ENCODE results near the gene OCIAD2.

Gene OCIAD2

GRCh38 chr4:48862038-48862437 is 44.5 kb downstream of the OCIAD2 start:
- no peak overlapping the region for H3K23ac ChIP-seq (ENCODE audit: low read length)
- H3K27ac ChIP-seq (ENCODE audit: low read depth, low read length) = no peak overlapping the region
- H3K56ac ChIP-seq (ENCODE audit: low read length) = no peak overlapping the region
- H3K4me2 ChIP-seq (ENCODE audit: low read length) = no peak overlapping the region
- no peak overlapping the region for H2BK15ac ChIP-seq (replicated peaks; ENCODE audit: low read depth)
- H3K4ac ChIP-seq (ENCODE audit: low read depth, low read length) = no peak overlapping the region
- H2BK5ac ChIP-seq (ENCODE audit: low read length) = no peak overlapping the region
- DNase-seq = no peak
- H3K27me3 ChIP-seq (ENCODE audit: insufficient read depth, low read length, poor library complexity) = no peaks in the 10 kb centered on the region
- H2BK120ac ChIP-seq (ENCODE audit: low read depth, low read length) = no peak overlapping the region
- no CpG with 5 or more reads among the region's 3 CpGs for WGBS (ENCODE audit: extremely low coverage, insufficient coverage, low lambda C conversion rate)
- H3K4me3 ChIP-seq (ENCODE audit: low read length) = no peak overlapping the region
- H4K8ac ChIP-seq (ENCODE audit: low read depth, low read length) = no peak overlapping the region
- H3K79me2 ChIP-seq (ENCODE audit: control insufficient read depth, insufficient read depth, low read length) = no peaks in the 10 kb centered on the region
- no peaks in the 10 kb centered on the region for H3K36me3 ChIP-seq (ENCODE audit: control insufficient read depth, insufficient read depth, low read length)
- H3K9ac ChIP-seq (ENCODE audit: low read length) = no peak overlapping the region
- no peak overlapping the region for H4K5ac ChIP-seq (ENCODE audit: low read length)
- no peaks in the 10 kb centered on the region for H3K4me1 ChIP-seq (ENCODE audit: control insufficient read depth, low read depth, low read length)
- no peaks in the 10 kb centered on the region for H3K79me1 ChIP-seq (ENCODE audit: low read length)
- no peak overlapping the region for H3K18ac ChIP-seq (ENCODE audit: low read length)
- no peak overlapping the region for H2AK5ac ChIP-seq (ENCODE audit: low read length)

- Histone ChIP-seq H3K56ac (ENCODE audit: low read length) (no peak overlapping the region), H3K18ac (ENCODE audit: low read length) (no peak overlapping the region), H3K23ac (ENCODE audit: low read length) (no peak overlapping the region), H3K27ac (ENCODE audit: low read depth, low read length) (no peak overlapping the region), H3K79me2 (ENCODE audit: control insufficient read depth, insufficient read depth, low read length) (no peaks in the 10 kb centered on the region), H3K4ac (ENCODE audit: low read depth, low read length) (no peak overlapping the region), H3K4me2 (ENCODE audit: low read length) (no peak overlapping the region), H3K27me3 (ENCODE audit: insufficient read depth, low read length, poor library complexity) (no peaks in the 10 kb centered on the region), H3K79me1 (ENCODE audit: low read length) (no peaks in the 10 kb centered on the region), H4K8ac (ENCODE audit: low read depth, low read length) (no peak overlapping the region), H2BK120ac (ENCODE audit: low read depth, low read length) (no peak overlapping the region), H3K4me3 (ENCODE audit: low read length) (no peak overlapping the region), H3K4me1 (ENCODE audit: control insufficient read depth, low read depth, low read length) (no peaks in the 10 kb centered on the region), H2BK5ac (ENCODE audit: low read length) (no peak overlapping the region), H3K9ac (ENCODE audit: low read length) (no peak overlapping the region), H3K36me3 (ENCODE audit: control insufficient read depth, insufficient read depth, low read length) (peaks cover 1% of the 10 kb centered on the region), H2AK5ac (ENCODE audit: low read length) (no peak overlapping the region), H2BK15ac (replicated peaks; ENCODE audit: low read depth) (no peak overlapping the region), H4K5ac (ENCODE audit: low read length) (no peak overlapping the region)
- no CpG with 5 or more reads among the region's 7 CpGs for WGBS (ENCODE audit: extremely low coverage, insufficient coverage, low lambda C conversion rate)
- no peak for DNase-seq
Observed at GRCh38 chr4:48858130-48858529, 48.4 kb downstream of the OCIAD2 start.

DNA sequence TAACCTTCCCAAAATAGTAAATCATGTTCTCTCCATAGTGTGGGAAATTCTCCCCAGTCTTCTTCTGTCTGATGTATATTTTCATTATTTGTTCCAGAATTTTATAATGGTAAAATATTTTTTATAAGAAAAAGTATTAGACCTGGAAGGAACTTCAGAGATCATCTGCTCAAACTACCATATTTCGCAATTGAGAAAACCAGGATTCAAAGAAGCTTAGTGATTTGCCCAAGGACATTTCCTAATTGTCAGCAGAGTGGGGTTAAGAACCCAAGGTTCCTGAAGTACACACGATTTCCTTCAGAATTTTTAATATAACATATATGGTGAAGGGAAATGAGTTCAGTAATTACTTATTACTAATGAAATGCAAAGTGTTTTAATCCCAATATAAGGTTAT is 51.6 kb downstream of the OCIAD2 start:
- no peak overlapping the region for H4K5ac ChIP-seq (ENCODE audit: low read length)
- H3K4ac ChIP-seq (ENCODE audit: low read depth, low read length) = no peak overlapping the region
- no peaks in the 10 kb centered on the region for H3K4me1 ChIP-seq (ENCODE audit: control insufficient read depth, low read depth, low read length)
- H3K27ac ChIP-seq (ENCODE audit: low read depth, low read length) = no peak overlapping the region
- H3K56ac ChIP-seq (ENCODE audit: low read length) = no peak overlapping the region
- no CpG with 5 or more reads among the region's 2 CpGs for WGBS (ENCODE audit: extremely low coverage, insufficient coverage, low lambda C conversion rate)
- no peaks in the 10 kb centered on the region for H3K79me2 ChIP-seq (ENCODE audit: control insufficient read depth, insufficient read depth, low read length)
- H3K4me2 ChIP-seq (ENCODE audit: low read length) = no peak overlapping the region
- no peak overlapping the region for H3K4me3 ChIP-seq (ENCODE audit: low read length)
- no peaks in the 10 kb centered on the region for H3K27me3 ChIP-seq (ENCODE audit: insufficient read depth, low read length, poor library complexity)
- no peak overlapping the region for H2BK15ac ChIP-seq (replicated peaks; ENCODE audit: low read depth)
- H3K79me1 ChIP-seq (ENCODE audit: low read length) = no peaks in the 10 kb centered on the region
- no peak overlapping the region for H2BK120ac ChIP-seq (ENCODE audit: low read depth, low read length)
- no peak for DNase-seq
- peaks cover 1% of the 10 kb centered on the region for H3K36me3 ChIP-seq (ENCODE audit: control insufficient read depth, insufficient read depth, low read length)
- no peak overlapping the region for H4K8ac ChIP-seq (ENCODE audit: low read depth, low read length)
- no peak overlapping the region for H3K18ac ChIP-seq (ENCODE audit: low read length)
- no peak overlapping the region for H2BK5ac ChIP-seq (ENCODE audit: low read length)
- no peak overlapping the region for H2AK5ac ChIP-seq (ENCODE audit: low read length)
- H3K23ac ChIP-seq (ENCODE audit: low read length) = no peak overlapping the region
- H3K9ac ChIP-seq (ENCODE audit: low read length) = no peak overlapping the region

DNA sequence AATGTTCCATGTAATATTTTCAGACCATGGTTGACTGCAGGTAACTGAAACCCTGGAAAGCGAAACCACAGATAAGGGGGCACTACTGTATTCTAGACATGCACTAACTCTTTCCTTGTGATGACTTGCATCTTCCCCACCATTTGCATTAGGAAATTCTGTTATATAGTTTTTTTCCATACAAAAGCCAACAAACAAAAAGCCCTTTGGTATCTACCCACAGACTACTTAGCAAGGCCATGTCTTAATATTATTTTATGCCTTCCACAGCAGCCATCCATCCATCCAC is 52.2 kb downstream of the OCIAD2 start:
- H3K27ac ChIP-seq (ENCODE audit: low read depth, low read length) = no peak overlapping the region
- WGBS (ENCODE audit: extremely low coverage, insufficient coverage, low lambda C conversion rate) = no CpG with 5 or more reads among the region's 1 CpG
- H2AK5ac ChIP-seq (ENCODE audit: low read length) = no peak overlapping the region
- no peak overlapping the region for H3K18ac ChIP-seq (ENCODE audit: low read length)
- H2BK120ac ChIP-seq (ENCODE audit: low read depth, low read length) = no peak overlapping the region
- H3K4ac ChIP-seq (ENCODE audit: low read depth, low read length) = no peak overlapping the region
- no peak overlapping the region for H3K23ac ChIP-seq (ENCODE audit: low read length)
- no peak overlapping the region for H3K9ac ChIP-seq (ENCODE audit: low read length)
- no peak overlapping the region for H2BK15ac ChIP-seq (replicated peaks; ENCODE audit: low read depth)
- no peaks in the 10 kb centered on the region for H3K27me3 ChIP-seq (ENCODE audit: insufficient read depth, low read length, poor library complexity)
- no peak for DNase-seq
- no peak overlapping the region for H3K56ac ChIP-seq (ENCODE audit: low read length)
- peaks cover 1% of the 10 kb centered on the region for H3K36me3 ChIP-seq (ENCODE audit: control insufficient read depth, insufficient read depth, low read length)
- H4K8ac ChIP-seq (ENCODE audit: low read depth, low read length) = no peak overlapping the region
- no peaks in the 10 kb centered on the region for H3K79me1 ChIP-seq (ENCODE audit: low read length)
- no peaks in the 10 kb centered on the region for H3K4me1 ChIP-seq (ENCODE audit: control insufficient read depth, low read depth, low read length)
- H3K4me2 ChIP-seq (ENCODE audit: low read length) = no peak overlapping the region
- H3K79me2 ChIP-seq (ENCODE audit: control insufficient read depth, insufficient read depth, low read length) = no peaks in the 10 kb centered on the region
- H4K5ac ChIP-seq (ENCODE audit: low read length) = no peak overlapping the region
- no peak overlapping the region for H3K4me3 ChIP-seq (ENCODE audit: low read length)
- H2BK5ac ChIP-seq (ENCODE audit: low read length) = no peak overlapping the region

DNA sequence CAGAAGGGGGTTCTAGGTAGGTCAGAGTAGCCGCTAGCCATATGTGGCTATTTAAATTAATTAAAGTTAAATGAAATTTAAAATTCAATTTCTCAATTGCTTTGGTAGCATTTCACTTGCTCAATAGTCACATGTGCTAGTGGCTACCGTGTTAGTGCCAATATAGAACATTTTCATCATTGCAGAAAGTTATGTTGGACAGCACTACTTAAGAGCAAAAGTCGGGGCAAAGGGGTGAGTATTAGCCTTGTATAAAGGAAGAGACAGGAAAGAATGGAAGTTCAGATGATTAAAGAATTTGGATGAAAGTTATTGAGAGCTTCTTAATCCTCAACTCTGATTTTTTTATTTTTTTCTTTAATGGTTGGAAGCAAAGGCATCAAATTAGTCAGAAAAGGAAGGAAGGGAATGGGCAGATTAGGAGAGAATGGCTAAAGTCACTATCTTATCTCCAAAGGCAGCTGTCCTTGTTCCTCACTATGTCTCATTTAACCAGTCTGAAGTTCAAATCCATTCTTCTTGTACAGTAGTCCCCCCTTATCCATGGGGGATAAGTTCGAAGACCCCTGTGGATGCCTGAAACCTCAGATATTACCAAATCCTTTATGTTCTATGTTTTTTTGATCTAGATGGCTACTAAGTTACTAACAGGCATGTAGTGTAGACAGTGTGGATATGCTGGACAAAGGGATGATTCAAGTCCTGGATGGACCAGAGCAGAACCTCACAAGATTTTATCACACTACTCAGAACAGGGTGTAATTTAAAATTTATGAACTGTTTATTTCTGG is 52.8 kb downstream of the OCIAD2 start:
- Histone ChIP-seq H3K79me1 (ENCODE audit: low read length) (no peaks in the 10 kb centered on the region), H2BK120ac (ENCODE audit: low read depth, low read length) (no peak overlapping the region), H3K9ac (ENCODE audit: low read length) (no peak overlapping the region), H3K4me1 (ENCODE audit: control insufficient read depth, low read depth, low read length) (no peaks in the 10 kb centered on the region), H3K79me2 (ENCODE audit: control insufficient read depth, insufficient read depth, low read length) (no peaks in the 10 kb centered on the region), H4K5ac (ENCODE audit: low read length) (no peak overlapping the region), H3K18ac (ENCODE audit: low read length) (no peak overlapping the region), H3K23ac (ENCODE audit: low read length) (no peak overlapping the region), H4K8ac (ENCODE audit: low read depth, low read length) (no peak overlapping the region), H2BK5ac (ENCODE audit: low read length) (no peak overlapping the region), H3K4ac (ENCODE audit: low read depth, low read length) (no peak overlapping the region), H3K36me3 (ENCODE audit: control insufficient read depth, insufficient read depth, low read length) (peaks cover 1% of the 10 kb centered on the region), H2AK5ac (ENCODE audit: low read length) (no peak overlapping the region), H3K27me3 (ENCODE audit: insufficient read depth, low read length, poor library complexity) (no peaks in the 10 kb centered on the region), H3K27ac (ENCODE audit: low read depth, low read length) (no peak overlapping the region), H3K4me2 (ENCODE audit: low read length) (no peak overlapping the region), H3K4me3 (ENCODE audit: low read length) (no peak overlapping the region), H2BK15ac (replicated peaks; ENCODE audit: low read depth) (no peak overlapping the region), H3K56ac (ENCODE audit: low read length) (no peak overlapping the region)
- DNase-seq = no peak
- no CpG with 5 or more reads among the region's 4 CpGs for WGBS (ENCODE audit: extremely low coverage, insufficient coverage, low lambda C conversion rate)

DNA sequence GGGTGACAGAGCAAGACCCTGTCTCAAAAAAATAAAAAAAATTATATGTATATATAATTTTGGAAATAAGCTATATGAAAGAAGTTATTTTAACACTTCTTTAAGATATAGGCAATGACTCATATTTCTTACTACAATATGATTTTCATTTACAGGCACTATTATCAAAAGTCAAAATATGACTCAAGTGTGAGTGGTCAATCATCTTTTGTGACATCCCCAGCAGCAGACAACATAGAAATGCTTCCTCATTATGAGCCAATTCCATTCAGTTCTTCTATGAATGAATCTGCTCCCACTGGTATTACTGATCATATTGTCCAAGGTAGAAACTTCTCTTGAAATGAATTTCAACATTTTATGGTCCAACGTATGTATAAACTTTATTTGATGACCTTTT is 54.9 kb downstream of the OCIAD2 start:
- H2BK5ac ChIP-seq (ENCODE audit: low read length) = no peak overlapping the region
- no peaks in the 10 kb centered on the region for H3K79me1 ChIP-seq (ENCODE audit: low read length)
- no peak overlapping the region for H4K8ac ChIP-seq (ENCODE audit: low read depth, low read length)
- no peak overlapping the region for H3K9ac ChIP-seq (ENCODE audit: low read length)
- H2BK120ac ChIP-seq (ENCODE audit: low read depth, low read length) = no peak overlapping the region
- WGBS (ENCODE audit: extremely low coverage, insufficient coverage, low lambda C conversion rate) = no CpG with 5 or more reads among the region's 1 CpG
- no peak overlapping the region for H3K23ac ChIP-seq (ENCODE audit: low read length)
- H3K27ac ChIP-seq (ENCODE audit: low read depth, low read length) = no peak overlapping the region
- no peaks in the 10 kb centered on the region for H3K4me1 ChIP-seq (ENCODE audit: control insufficient read depth, low read depth, low read length)
- no peak overlapping the region for H3K4me2 ChIP-seq (ENCODE audit: low read length)
- H3K56ac ChIP-seq (ENCODE audit: low read length) = no peak overlapping the region
- H3K4me3 ChIP-seq (ENCODE audit: low read length) = no peak overlapping the region
- H3K79me2 ChIP-seq (ENCODE audit: control insufficient read depth, insufficient read depth, low read length) = no peaks in the 10 kb centered on the region
- peaks cover 1% of the 10 kb centered on the region for H3K36me3 ChIP-seq (ENCODE audit: control insufficient read depth, insufficient read depth, low read length)
- H2BK15ac ChIP-seq (replicated peaks; ENCODE audit: low read depth) = no peak overlapping the region
- no peaks in the 10 kb centered on the region for H3K27me3 ChIP-seq (ENCODE audit: insufficient read depth, low read length, poor library complexity)
- no peak overlapping the region for H3K4ac ChIP-seq (ENCODE audit: low read depth, low read length)
- H4K5ac ChIP-seq (ENCODE audit: low read length) = no peak overlapping the region
- H2AK5ac ChIP-seq (ENCODE audit: low read length) = no peak overlapping the region
- no peak overlapping the region for H3K18ac ChIP-seq (ENCODE audit: low read length)
- DNase-seq = no peak
